GM19328 (cell line): ENCODE measurements around the gene MROH2A.

Source experiments
- ATAC-seq: cut with Tn5 transposase; IDR thresholded peaks from one replicate; pipeline ENCODE4 v1.9.1; 2021; ENCODE audit warnings: mild to moderate bottlenecking, moderate library complexity; ENCODE audit not compliant: unreplicated experiment

MROH2A gene

GRCh38 chr2:233835230-233836186 is 57.4 kb downstream of the MROH2A start:
- no peak for ATAC-seq

DNA sequence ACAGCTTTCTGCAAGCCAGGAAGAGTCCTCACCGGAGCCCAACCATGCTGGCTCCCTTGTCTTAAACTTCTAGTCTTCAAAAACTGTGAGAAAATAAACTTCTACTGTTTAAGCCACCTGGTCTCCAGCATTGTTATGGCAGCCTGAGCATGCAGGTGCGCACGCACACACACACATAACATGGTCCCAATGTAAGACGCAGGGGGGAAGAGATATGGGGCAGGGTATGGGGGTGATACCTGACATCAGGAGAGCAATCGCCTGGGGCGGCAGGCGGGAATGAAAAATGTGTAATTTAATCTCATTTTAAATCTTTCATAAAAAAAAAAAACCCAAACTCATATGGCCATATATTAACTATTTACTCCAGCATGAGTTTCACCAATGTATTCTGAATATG is 58.2 kb downstream of the MROH2A start:
- no peak for ATAC-seq

DNA sequence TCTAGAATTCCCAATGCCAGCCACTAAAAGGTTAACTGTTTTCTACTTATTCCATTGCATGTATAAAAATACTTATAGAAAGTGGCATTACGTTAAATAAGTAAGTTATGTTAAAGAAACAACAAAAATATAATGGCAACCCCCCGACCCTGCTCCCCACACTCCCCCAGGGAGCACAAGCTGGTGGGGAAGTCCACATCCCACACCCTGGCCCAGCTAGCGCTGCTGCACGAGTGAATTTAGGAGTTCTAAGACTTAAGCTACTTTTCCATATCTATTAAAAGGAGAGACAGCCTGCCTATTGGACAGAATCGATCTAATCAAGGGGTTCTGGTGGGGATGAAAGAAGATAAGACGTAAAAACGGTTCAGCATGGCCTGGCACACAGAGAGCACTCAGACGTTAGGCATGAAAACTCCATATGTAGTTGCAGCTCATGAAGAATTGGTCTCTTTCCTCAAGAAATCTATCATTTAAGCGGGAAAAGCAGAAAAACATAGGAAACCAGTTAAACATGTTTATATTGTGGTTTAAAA is 59.6 kb downstream of the MROH2A start:
- ATAC-seq: no peak

GRCh38 chr2:233838251-233838650 is 60.1 kb downstream of the MROH2A start:
- ATAC-seq: no peak

- no peak for ATAC-seq
Observed at GRCh38 chr2:233838726-233839446, 60.8 kb downstream of the MROH2A start.

DNA sequence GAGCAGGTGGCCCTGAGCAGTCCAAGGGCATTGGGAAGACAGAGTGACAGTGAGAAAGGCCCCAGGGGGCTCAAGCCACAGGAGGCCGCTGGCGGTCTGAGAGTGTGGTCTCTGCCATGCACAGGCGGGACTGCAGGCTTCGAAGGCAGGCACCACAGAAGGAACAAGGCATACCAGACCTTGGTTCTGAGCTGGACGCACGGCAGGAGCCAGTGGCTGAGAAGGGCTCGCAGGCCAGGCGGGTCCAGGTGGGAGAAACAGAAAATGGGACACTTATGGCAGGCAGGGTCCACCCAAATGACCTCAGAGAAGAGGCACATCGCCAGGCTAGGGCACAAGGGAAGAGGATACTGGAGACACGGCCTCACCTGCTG is 61.3 kb downstream of the MROH2A start:
- no peak for ATAC-seq

- no peak for ATAC-seq
Observed at GRCh38 chr2:233840520-233840919, 62.4 kb downstream of the MROH2A start.

DNA sequence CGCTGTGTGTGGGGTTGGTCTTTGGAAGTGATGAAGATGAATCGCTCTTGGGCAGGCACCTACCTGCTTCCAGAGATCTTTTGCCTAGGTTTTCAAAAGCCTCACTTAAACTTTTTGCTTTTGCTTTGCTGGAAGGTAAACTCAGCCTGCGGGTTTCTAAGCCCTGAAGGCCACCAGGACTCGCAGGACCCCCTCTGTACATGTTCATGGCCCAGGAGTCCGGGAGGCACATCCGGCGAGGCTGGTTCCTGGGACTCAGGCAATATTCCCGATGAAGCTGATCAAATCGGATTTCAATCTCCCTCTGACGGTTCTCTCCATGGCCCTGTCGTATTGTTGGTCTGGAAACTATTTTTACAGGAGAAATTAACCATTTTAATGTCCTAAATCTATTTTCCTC is 63.1 kb downstream of the MROH2A start:
- no peak for ATAC-seq

DNA sequence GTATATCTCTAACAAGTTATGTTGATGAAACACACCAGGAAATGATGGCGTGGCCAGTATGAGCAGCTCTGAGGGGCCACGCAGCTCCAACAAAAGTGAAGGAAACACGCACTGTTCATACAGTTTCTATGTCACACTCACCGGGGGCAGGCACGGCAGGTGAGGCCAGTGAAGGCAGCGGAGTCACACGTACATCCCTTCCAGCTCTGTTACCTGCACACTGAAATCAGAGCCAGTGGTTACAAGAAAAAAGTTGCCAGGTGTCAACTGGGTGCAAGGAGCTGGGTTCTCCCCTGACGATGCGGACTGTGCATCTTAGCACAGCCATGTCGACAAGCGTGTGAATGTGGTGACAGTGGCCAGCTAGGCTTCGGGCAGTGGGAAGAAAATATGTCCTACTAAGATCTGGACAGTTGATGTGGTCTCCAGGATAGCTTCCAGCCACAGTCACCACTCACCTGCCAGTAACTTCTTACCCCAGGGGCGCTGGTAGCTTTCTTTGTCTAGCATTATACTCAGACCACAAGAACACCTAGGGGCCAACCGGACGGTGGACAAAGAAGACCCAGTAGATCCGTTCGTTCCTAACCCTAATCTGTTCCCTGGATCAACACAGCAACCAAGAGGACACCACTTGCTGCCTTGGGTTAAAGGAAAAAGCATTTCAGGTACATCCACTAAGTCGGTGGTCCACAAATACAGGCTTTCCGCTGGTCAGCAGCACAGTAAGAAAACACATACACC is 66.1 kb downstream of the MROH2A start:
- no peak for ATAC-seq

DNA sequence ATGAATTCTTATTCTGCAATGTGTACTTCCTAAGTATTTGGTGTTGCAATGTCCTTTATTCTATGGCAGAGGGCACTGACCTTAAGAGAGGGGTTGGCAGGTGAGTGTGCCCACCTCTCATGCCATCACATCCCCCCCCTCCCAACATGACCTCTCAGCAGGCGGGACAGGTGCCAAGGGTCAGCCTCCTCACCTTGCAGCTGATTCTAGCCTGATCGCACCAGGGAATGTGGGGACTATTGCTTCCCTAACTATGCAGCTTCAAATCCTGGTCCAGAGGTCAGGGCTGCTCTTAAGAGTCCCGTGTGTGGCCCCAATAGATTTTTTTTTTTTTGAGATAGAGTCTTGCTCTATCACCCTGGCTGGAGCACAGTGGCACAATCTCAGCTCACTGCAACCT is 66.7 kb downstream of the MROH2A start:
- ATAC-seq: no peak

- no peak for ATAC-seq
Observed at GRCh38 chr2:233845301-233846060, 67.4 kb downstream of the MROH2A start.

GRCh38 chr2:233846387-233847247 is 68.5 kb downstream of the MROH2A start:
- no peak for ATAC-seq

DNA sequence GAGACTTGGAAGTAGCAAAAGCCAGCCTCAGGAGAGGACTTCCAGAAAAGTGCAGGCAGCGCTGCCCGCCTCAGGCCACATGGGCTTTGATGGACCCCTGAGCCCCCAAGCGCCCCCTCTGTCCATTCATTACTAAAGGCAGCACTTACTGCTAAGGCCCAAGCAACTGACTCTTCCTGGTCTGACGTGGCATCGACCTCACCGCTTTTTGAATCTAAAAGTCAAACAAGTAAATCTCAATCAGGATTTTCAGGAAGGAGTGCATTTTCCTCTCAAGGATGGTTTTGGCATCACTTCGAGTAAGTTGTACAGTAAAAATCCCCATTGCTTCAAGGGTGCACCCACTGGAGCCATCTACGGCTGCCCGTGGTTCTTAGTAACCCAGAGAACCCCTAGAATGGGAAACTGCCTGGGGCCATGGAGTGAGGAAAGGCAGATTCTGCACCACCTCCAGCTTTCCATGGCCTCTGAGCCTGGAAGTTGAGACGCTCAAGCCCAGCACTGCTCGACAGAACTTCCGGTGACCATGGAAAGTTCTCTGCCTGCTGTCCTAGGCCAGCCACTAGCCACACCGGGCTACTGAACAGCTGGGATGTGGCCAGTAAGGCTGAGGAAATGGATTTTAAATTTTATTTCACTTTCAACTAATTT is 69.2 kb downstream of the MROH2A start:
- ATAC-seq: no peak

DNA sequence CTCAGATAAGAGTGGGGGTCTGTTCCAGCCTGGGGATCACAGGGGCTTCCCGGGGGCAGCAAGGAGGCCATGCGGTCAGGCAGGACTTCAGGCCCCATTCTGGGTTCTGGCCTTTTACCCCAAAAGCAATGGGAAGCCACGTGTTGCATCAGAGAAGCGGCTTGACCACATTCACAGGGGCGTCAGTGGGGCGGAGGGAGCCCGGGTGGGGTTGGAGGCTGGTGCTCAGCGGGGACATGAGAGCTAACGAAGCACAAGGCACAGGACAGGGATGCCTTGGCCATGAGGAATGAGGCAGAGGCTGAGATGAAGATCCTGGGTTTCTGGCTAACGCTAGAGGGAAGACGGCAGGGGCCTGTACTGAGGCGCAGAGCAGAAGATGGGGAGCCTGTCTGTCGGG is 70.1 kb downstream of the MROH2A start:
- no peak for ATAC-seq

DNA sequence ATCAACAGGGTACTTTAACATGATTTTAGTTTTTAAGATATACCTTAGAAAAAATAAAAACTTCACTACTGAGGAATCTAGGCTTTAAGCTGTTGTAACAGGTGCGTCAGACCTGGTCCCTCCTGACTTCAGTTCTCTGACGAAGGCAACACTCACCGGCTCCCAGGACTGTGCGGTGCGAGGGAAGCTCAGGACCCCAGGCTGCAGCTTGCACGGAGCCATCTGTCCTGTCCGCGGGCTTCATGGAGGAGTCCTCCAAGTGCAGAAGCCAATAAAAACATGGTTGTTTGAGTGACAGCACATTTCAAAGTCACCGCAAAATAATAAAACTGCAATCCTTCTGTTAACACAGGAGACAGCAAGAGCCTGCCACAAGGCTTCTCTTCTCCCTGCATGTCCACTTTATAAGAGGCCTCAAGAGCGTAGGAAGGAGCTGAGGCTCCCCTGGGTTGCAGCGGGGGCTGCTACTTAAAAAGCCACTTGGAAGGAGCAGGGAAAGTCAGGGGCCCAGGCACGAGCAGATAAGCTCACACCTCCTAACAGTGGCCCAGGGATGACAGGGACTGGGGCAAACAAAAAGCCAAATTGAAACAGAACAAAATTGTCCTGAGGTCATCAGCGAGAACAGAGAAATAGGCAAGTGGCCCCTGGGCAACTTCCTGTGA is 71.6 kb downstream of the MROH2A start:
- ATAC-seq: no peak

DNA sequence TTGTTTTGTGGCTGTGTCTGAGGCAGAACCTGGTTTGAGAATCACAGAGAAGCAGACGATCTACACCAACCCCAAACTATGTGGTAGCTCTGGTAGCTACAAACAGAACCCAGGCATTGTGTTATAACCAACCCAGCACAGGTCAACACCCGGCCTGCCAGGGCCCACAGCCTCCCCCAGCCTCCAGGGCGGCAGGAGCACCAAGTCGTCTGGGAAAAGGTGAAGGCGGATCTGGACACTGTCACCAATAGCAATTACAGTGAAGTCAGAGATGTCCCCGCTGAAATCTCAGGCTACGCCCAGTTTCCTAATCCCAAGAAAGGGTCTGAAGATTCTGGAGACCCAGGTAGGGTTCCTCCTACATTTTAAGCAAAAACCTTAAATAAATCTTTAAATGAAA is 72.6 kb downstream of the MROH2A start:
- no peak for ATAC-seq

- no peak for ATAC-seq
Observed at GRCh38 chr2:233851169-233851568, 73.0 kb downstream of the MROH2A start.

DNA sequence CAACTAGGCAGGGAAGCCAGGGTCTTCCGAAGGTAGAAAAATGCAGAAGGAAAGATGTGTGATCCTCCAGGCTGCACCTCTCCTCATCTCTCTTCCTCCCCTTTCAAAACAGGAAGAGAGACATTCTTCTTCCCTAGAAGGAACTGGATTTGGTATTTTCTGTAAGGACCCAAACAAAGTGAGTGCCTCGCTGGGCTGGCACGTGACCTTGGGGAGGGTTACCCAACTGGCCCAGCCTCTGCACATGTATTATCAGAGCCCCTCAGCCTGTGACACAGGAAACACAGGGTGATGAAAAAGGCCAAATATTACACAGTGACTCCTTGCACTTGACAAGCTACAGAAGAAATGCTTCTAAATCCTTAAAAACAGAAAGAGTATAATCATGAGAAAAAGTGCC is 73.9 kb downstream of the MROH2A start:
- no peak for ATAC-seq

- no peak for ATAC-seq
Observed at GRCh38 chr2:233853353-233853752, 75.2 kb downstream of the MROH2A start.
